ENCODE data around the gene SCAPER. TPM values are rescaled to one million over a fixed set of nuclear protein-coding genes. Genes with fewer than 3 reads are reported as not detected.
"Not testable (repeated sequence)": the region's sequence is repeated elsewhere in the genome, so short reads cannot be mapped to it uniquely, and the experiment has no call there.

SCAPER gene
- total RNA-seq, 2 experiments from 2014 or later: 10.4 to 22.3 TPM

- TF ChIP-seq CTCF (conservative IDR thresholded peaks at IDR 0.05; ENCODE audit: low read length) (no peak), EZH2phosphoT487 (IDR thresholded peaks at IDR 0.05; ENCODE audit: borderline replicate concordance, low read depth, low read length) (no peak)
- H3K9me2 ChIP-seq (ENCODE audit: insufficient read depth, low read length): no peaks in the 10 kb centered on the region
- H3K79me2 ChIP-seq (ENCODE audit: insufficient read depth, low read depth, low read length): no peaks in the 10 kb centered on the region
- H3K4me2 ChIP-seq (ENCODE audit: low read length): no peak overlapping the region
- no peak overlapping the region for H3K27ac ChIP-seq (ENCODE audit: low read depth, low read length, poor library complexity, severe bottlenecking)
- intact Hi-C loops (cut with micrococcal nuclease; ENCODE audit: unreplicated experiment): no loop called here
- no peaks in the 10 kb centered on the region for H3K4me1 ChIP-seq (ENCODE audit: insufficient read depth, low read length, poor library complexity, severe bottlenecking)
- H3K36me3 ChIP-seq (ENCODE audit: insufficient read depth, low read length): no peaks in the 10 kb centered on the region; the same call in 1 of the 2 replicates
- ChIA-PET CTCF (ENCODE audit: unreplicated experiment) (no interaction called here), POLR2A (interaction anchor here (0.6 kb wide), 2 partner anchors 12 to 66 kb away, joined by 3 to 5 read pairs; no protein-coding TSS in a partner anchor)
- no peak overlapping the region for H3K4me3 ChIP-seq (ENCODE audit: low read depth, low read length, poor library complexity, severe bottlenecking)
- no peak for DNase-seq (ENCODE audit: low spot score)
- no peaks in the 10 kb centered on the region for H4K20me1 ChIP-seq (ENCODE audit: insufficient read depth, low read length)
- H2AFZ ChIP-seq (ENCODE audit: low read length): no peak overlapping the region
- H3K9me3 ChIP-seq (ENCODE audit: low read length): no peaks in the 10 kb centered on the region
- BruUV-seq (replicated peaks): no TSS peak
These were observed 208.3 kb downstream of the SCAPER start for GRCh38 chr15:76696840-76697239.

- H3K4me3 ChIP-seq (ENCODE audit: low read depth, low read length, poor library complexity, severe bottlenecking); H3K9me2 ChIP-seq (ENCODE audit: insufficient read depth, low read length); CTCF ChIA-PET (ENCODE audit: unreplicated experiment); DNase-seq (ENCODE audit: low spot score); H3K4me2 ChIP-seq (ENCODE audit: low read length); H2AFZ ChIP-seq (ENCODE audit: low read length); H3K36me3 ChIP-seq (ENCODE audit: insufficient read depth, low read length); POLR2A ChIA-PET; intact Hi-C loops (cut with micrococcal nuclease; ENCODE audit: unreplicated experiment); H4K20me1 ChIP-seq (ENCODE audit: insufficient read depth, low read length); H3K4me1 ChIP-seq (ENCODE audit: insufficient read depth, low read length, poor library complexity, severe bottlenecking); H3K9me3 ChIP-seq (ENCODE audit: low read length); BruUV-seq (replicated peaks); H3K79me2 ChIP-seq (ENCODE audit: insufficient read depth, low read depth, low read length); H3K27ac ChIP-seq (ENCODE audit: low read depth, low read length, poor library complexity, severe bottlenecking): not testable (repeated sequence)
These were observed 212.6 kb downstream of the SCAPER start for GRCh38 chr15:76692546-76692945.

GRCh38 chr15:76687592-76687991, 217.5 kb downstream of the SCAPER start:
- H3K9me2 ChIP-seq (ENCODE audit: insufficient read depth, low read length); H3K79me2 ChIP-seq (ENCODE audit: insufficient read depth, low read depth, low read length); intact Hi-C loops (cut with micrococcal nuclease; ENCODE audit: unreplicated experiment); CTCF ChIA-PET (ENCODE audit: unreplicated experiment); H3K9me3 ChIP-seq (ENCODE audit: low read length); H3K27ac ChIP-seq (ENCODE audit: low read depth, low read length, poor library complexity, severe bottlenecking); H3K4me1 ChIP-seq (ENCODE audit: insufficient read depth, low read length, poor library complexity, severe bottlenecking); H3K4me2 ChIP-seq (ENCODE audit: low read length); DNase-seq (ENCODE audit: low spot score); H3K4me3 ChIP-seq (ENCODE audit: low read depth, low read length, poor library complexity, severe bottlenecking); BruUV-seq (replicated peaks); H2AFZ ChIP-seq (ENCODE audit: low read length); H3K36me3 ChIP-seq (ENCODE audit: insufficient read depth, low read length); H4K20me1 ChIP-seq (ENCODE audit: insufficient read depth, low read length): not testable (repeated sequence)
- POLR2A ChIA-PET: interaction anchor here (0.8 kb wide), 1 partner anchor 11 kb away, joined by 3 read pairs; no protein-coding TSS in a partner anchor

- Histone ChIP-seq H3K36me3 (ENCODE audit: insufficient read depth, low read length) (no peaks in the 10 kb centered on the region), H3K79me2 (ENCODE audit: insufficient read depth, low read depth, low read length) (no peaks in the 10 kb centered on the region), H3K9me3 (ENCODE audit: low read length) (no peaks in the 10 kb centered on the region), H3K27ac (ENCODE audit: low read depth, low read length, poor library complexity, severe bottlenecking) (no peak overlapping the region), H3K4me2 (ENCODE audit: low read length) (no peak overlapping the region), H3K4me3 (ENCODE audit: low read depth, low read length, poor library complexity, severe bottlenecking) (no peak overlapping the region), H3K4me1 (ENCODE audit: insufficient read depth, low read length, poor library complexity, severe bottlenecking) (no peaks in the 10 kb centered on the region), H3K9me2 (ENCODE audit: insufficient read depth, low read length) (no peaks in the 10 kb centered on the region), H2AFZ (ENCODE audit: low read length) (no peak overlapping the region), H4K20me1 (ENCODE audit: insufficient read depth, low read length) (no peaks in the 10 kb centered on the region)
- intact Hi-C loops (cut with micrococcal nuclease; ENCODE audit: unreplicated experiment): no loop called here
- no peak for DNase-seq (ENCODE audit: low spot score)
- ChIA-PET POLR2A (no interaction called here), CTCF (ENCODE audit: unreplicated experiment) (no interaction called here)
- no TSS peak for BruUV-seq (replicated peaks)
- TF ChIP-seq CTCF (conservative IDR thresholded peaks at IDR 0.05; ENCODE audit: low read length) (no peak), EZH2phosphoT487 (IDR thresholded peaks at IDR 0.05; ENCODE audit: borderline replicate concordance, low read depth, low read length) (no peak)
These were observed 221.1 kb downstream of the SCAPER start for GRCh38 chr15:76684002-76684401.

Data from OCI-LY7 (cell line).